NCI-H1105 (cell line): ENCODE data around the gene LSM12.
A peak's percentile ranks its signal among the peaks of the same experiment; 100 is the strongest.
"Not testable (repeated sequence)": the region's sequence is repeated elsewhere in the genome, so short reads cannot be mapped to it uniquely, and the experiment has no call there.

ENCODE experiments used
- DNase-seq: peaks from one replicate; lab custom pipeline; 2025; lab: John Stamatoyannopoulos, UW

LSM12 gene

GRCh38 chr17:44066204-44066930 is at the start of gene LSM12:
Gene LSM12, minus strand, starts transcription at chr17:44066671. Its CDS starts 84 bp downstream, at chr17:44066587.
- peak; percentile 77 for DNase-seq

- no peak for DNase-seq
Measured at GRCh38 chr17:44115585-44116415, 49.3 kb upstream of the LSM12 start.

DNA sequence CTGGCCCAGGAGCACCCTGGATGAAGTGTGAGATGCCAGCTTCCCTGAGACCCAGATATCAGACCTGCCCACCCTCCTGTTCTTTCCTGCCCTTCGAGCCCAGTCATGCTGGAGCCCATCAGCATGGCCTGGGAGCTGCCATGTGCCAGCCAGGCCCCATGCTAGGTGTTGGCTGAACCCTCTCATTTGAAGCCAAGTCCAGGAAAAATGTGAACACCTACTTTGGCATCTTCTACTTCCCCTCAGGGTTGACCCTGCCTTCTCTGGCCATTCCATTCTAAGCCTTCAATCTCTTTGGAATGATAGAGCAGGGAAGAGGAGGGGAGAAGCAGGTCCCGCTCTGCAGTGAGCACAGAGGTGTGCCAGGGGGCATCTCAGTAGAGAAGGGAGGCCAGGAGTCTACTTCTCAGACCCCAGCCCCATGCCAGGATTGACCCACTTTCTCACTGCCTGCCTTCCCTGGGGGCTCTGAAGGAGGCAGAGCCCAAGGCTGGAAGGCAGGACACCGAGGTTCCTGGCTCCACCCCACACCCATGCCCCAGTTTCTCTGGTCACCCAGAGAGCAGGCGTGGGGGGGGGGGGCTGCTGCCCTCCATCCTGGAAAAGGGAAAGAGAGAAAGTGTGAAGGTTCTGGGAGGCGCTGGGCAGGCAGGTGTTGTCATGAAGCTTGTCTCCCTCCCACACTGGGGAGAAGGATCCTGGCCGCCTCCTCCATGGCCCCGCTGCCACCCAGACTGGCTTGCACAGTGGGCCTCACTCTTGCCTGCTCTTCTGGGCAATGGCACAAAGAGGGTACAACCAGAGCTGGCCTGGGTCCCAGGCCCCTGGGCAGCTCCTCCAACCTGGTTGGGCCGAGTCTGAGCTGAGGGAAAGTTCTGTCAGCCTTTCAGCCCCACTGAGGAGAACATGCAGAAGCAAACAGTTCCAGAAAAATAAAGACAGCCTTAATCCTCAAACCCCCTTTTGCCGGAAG is 47.7 kb upstream of the LSM12 start:
- no peak for DNase-seq

- DNase-seq: no peak
Measured at GRCh38 chr17:44113382-44113781, 46.9 kb upstream of the LSM12 start.

- DNase-seq: no peak
Measured at GRCh38 chr17:44112284-44113280, 46.1 kb upstream of the LSM12 start.

GRCh38 chr17:44111777-44112176 is 45.3 kb upstream of the LSM12 start:
- no peak for DNase-seq

DNA sequence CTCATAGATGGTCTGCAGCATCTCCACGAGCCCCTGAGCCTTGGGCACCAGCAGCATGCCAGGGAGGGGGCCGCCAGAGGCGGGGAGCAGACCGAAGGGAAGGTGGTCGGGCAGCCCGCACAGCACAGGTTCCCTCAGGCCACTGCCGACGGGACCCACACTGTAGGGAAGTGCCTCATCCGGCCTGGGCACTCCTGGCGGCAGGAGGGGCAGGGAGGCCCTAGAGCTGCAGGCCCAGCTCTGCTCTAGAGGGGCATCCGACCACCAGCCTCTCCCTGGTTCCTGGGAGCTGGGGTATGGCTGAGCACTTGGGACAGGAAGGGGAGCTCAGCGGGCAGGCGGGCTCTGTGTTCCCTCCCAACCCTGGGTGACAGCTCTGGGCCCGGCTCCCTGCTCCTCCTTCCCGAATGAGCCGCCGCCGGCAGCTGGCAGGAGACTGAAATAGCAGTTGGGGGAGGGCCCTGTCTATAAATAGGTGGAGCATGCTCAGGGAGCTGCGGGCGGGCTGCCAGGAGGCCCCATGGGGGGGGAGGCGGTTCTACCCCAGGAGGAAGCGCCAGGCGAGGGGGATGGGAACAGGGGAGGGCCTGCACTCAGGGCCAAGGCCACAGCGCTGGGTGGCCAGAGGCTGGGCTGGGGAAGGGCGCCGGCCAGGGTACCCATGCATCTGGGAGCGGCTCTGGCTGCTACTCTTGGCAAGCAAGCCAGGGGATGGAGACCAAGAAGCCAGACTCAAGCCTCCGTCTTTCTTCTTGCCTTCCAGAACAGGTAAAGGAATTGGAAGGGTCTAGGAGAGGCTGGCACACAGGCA is 44.6 kb upstream of the LSM12 start:
- peak; percentile 90 for DNase-seq

GRCh38 chr17:44110011-44110686 is 43.7 kb upstream of the LSM12 start:
- no peak for DNase-seq

DNA sequence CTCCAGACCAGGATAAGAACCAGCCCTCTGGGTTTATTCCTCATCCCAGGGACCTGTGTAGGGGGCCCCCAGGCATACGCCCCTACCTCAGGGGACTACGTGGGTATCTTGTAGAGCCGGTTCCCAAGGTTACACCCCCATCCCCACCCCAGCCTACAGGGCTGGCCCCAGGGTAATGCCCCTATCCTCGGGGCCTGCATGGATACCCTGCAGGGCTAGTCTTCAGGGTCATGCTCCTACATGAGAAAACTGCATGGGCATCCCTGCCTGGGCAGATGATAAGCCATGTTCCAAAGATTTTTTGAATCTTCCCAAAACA is 42.8 kb upstream of the LSM12 start:
- no peak for DNase-seq

GRCh38 chr17:44108440-44109311 is 42.2 kb upstream of the LSM12 start:
- no peak for DNase-seq

GRCh38 chr17:44106801-44107200 is 40.3 kb upstream of the LSM12 start:
- DNase-seq: no peak

GRCh38 chr17:44105941-44106340 is 39.5 kb upstream of the LSM12 start:
- no peak for DNase-seq

GRCh38 chr17:44105483-44105882 is 39.0 kb upstream of the LSM12 start:
- peak; percentile 27 for DNase-seq

- DNase-seq: peak; percentile 19
Measured at GRCh38 chr17:44102849-44103622, 36.6 kb upstream of the LSM12 start.

DNA sequence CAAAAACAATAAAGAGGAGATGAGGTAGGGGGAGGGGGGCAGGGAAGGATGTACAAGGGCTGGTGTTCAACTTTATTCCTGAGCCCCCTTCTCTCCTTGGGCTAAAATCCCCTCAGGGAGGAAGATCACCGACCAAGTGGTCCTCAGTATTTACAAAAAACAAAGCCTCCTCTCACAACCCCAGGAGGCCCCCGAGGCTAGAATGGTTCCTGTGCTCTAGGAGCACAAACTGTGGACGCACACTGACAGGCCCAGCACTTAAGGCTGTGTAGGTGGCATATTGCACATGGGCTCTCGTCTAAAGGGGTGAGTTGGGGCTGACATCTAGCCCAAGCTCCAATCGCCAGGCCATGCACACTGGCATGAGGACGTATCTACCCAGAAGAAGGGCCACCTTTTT is 35.4 kb upstream of the LSM12 start:
- DNase-seq: not testable (repeated sequence)

DNA sequence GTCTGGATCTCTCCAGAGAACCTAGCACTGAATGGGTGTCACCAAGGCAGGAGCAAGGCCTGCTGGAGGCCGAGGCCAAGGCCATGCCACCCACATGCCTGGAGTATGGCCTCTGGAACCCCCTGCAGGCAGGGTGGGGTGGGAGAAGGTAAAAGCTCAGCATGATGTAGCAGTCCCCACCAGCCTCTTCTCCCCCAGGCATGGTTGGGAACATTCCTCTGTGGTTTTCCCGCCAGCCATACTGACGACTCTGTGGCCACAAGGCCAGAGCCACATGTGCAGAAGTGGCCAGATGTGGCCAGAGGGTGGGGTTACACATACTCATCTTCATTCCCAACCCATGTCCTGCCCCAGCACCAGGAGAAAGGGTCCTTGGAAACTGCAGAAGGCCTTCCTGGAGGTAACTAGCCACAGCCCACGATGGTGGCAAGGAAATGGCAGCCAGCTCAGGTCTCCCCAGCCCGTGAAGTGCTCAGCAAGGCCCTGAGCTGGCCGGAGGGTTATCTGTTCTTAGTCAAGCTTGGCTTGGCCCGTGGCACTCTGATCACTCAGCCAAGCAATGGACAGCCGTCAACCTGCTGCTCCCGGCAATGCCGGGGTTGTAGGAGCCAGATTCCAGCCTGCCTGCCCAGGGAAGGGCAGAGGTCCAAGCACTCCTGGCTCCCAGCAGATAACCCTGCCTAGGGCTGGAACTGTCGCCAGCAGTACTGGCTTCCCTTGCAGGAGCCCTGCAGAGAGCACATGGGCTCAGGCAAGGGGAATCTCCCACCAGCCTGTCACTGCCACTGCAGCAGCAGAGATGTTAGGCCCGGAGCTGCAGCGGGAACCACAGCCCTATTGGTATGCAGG is 30.9 kb upstream of the LSM12 start:
- DNase-seq: no peak
